Liver (tissue), 9 donors: Measurements from ENCODE around the gene DOK5. TPM values are rescaled to one million over a fixed set of nuclear protein-coding genes. Genes with fewer than 3 reads are reported as not detected.

Experiments
- DNase-seq: peaks from one replicate; pipeline ENCODE4 v3.0.0-alpha.2; 2017; ENCODE audit warnings: low spot score
- H3K27ac ChIP-seq, 2 donors: one replicate each; pipeline ENCODE4 v1.7.0; 2013; ENCODE audit warnings: inconsistent platforms in 2 of 2, low read length in 2 of 2, control low read depth in 1 of 2, low read depth in 1 of 2, mild to moderate bottlenecking in 1 of 2
- H3K27me3 ChIP-seq, 4 donors: one replicate each; pipeline versions ENCODE4 v1.6.1 to v1.7.0; 2013; ENCODE audit warnings: low read length in 3 of 4, inconsistent platforms in 1 of 4, mild to moderate bottlenecking in 1 of 4, moderate library complexity in 1 of 4; ENCODE audit not compliant: control insufficient read depth in 4 of 4, insufficient read depth in 4 of 4
- H3K36me3 ChIP-seq, 4 donors: one replicate each; pipeline versions ENCODE4 v1.6.1 to v1.7.0; 2013; ENCODE audit warnings: low read length in 3 of 4, mild to moderate bottlenecking in 3 of 4, low read depth in 1 of 4, moderate library complexity in 1 of 4; ENCODE audit not compliant: control insufficient read depth in 4 of 4, insufficient read depth in 3 of 4
- H3K4me1 ChIP-seq, 4 donors: one replicate each; pipeline versions ENCODE4 v1.6.1 to v1.7.0; 2013; ENCODE audit warnings: low read length in 3 of 4, mild to moderate bottlenecking in 3 of 4, moderate library complexity in 1 of 4; ENCODE audit not compliant: control insufficient read depth in 4 of 4, insufficient read depth in 4 of 4
- H3K4me3 ChIP-seq, 3 donors: one replicate each; pipeline versions ENCODE4 v1.6.1 to v1.7.0; 2013; ENCODE audit warnings: low read length in 3 of 3, control low read depth in 1 of 3, low read depth in 1 of 3, mild to moderate bottlenecking in 1 of 3
- H3K9ac ChIP-seq, 2 donors: one replicate each; pipeline ENCODE4 v1.7.0; 2013; ENCODE audit warnings: low read length in 2 of 2, mild to moderate bottlenecking in 2 of 2, moderate library complexity in 2 of 2, control low read depth in 1 of 2, low read depth in 1 of 2
- H3K9me3 ChIP-seq, 4 donors: one replicate each; pipeline versions ENCODE4 v1.6.1 to v1.7.0; 2013; ENCODE audit warnings: low read length in 3 of 4; ENCODE audit not compliant: control insufficient read depth in 4 of 4
- CTCF ChIP-seq: fragments of 150-350 bp; IDR thresholded peaks from 2 replicates; pipeline ENCODE4 v1.5.1; 2017; ENCODE audit warnings: improper control_type of control experiment, low read depth, low read length; ENCODE audit not compliant: missing input control
- FOXA2 ChIP-seq: IDR thresholded peaks from 2 replicates; pipeline ENCODE4 v1.6.1; 2016; ENCODE audit warnings: antibody characterized with exemption
- GABPA ChIP-seq, 2 donors: IDR thresholded peaks in 1 of 2; conservative IDR thresholded peaks in 1 of 2; 2 replicates each; pipeline ENCODE4 v1.6.1; 2016; ENCODE audit warnings: antibody characterized with exemption in 2 of 2, mild to moderate bottlenecking in 1 of 2, moderate library complexity in 1 of 2
- HNF4A ChIP-seq, 2 donors: conservative IDR thresholded peaks; 2 replicates each; pipeline ENCODE4 v1.6.1; 2016; ENCODE audit warnings: antibody characterized with exemption in 2 of 2, mild to moderate bottlenecking in 2 of 2
- HNF4G ChIP-seq: IDR thresholded peaks from 2 replicates; pipeline ENCODE4 v1.6.1; 2016; ENCODE audit warnings: antibody characterized with exemption
- JUND ChIP-seq, 2 donors: IDR thresholded peaks; 2 replicates each; pipeline ENCODE4 v1.6.1; 2016; ENCODE audit warnings: antibody characterized with exemption in 2 of 2
- MAX ChIP-seq: IDR thresholded peaks from 2 replicates; pipeline ENCODE4 v1.6.1; 2016; ENCODE audit warnings: antibody characterized with exemption
- NR2F2 ChIP-seq: IDR thresholded peaks from 2 replicates; pipeline ENCODE4 v1.6.1; 2016; ENCODE audit warnings: antibody characterized with exemption
- RAD21 ChIP-seq, 2 donors: IDR thresholded peaks; 2 replicates each; pipeline ENCODE4 v1.6.1; 2016; ENCODE audit warnings: antibody characterized with exemption in 2 of 2, mild to moderate bottlenecking in 2 of 2
- RXRA ChIP-seq, 2 donors: IDR thresholded peaks; 2 replicates each; pipeline ENCODE4 v1.6.1; 2017 to 2018; ENCODE audit warnings: antibody characterized with exemption in 2 of 2, mild to moderate bottlenecking in 1 of 2
- SP1 ChIP-seq: IDR thresholded peaks from 2 replicates; pipeline ENCODE4 v1.6.1; 2018; ENCODE audit warnings: antibody characterized with exemption, mild to moderate bottlenecking
- TAF1 ChIP-seq: conservative IDR thresholded peaks from 2 replicates; pipeline ENCODE4 v1.6.1; 2016; ENCODE audit warnings: antibody characterized with exemption, mild to moderate bottlenecking
- YY1 ChIP-seq: IDR thresholded peaks from 2 replicates; pipeline ENCODE4 v1.6.1; 2016; ENCODE audit warnings: antibody characterized with exemption, mild to moderate bottlenecking
- WGBS: extraction: QIAGEN DNeasy Blood & Tissue Kit; methylation state at CpG from one replicate; pipeline ENCODE4 v1.1.7; 2013; 5-methylcytosine and 5-hydroxymethylcytosine counted together
- polyA plus RNA-seq, 2 donors: library from polyadenylated mRNA; stranded (reverse) in 1 of 2; unstranded in 1 of 2; fragments of 200-250 nt in 1 of 2; fragments of >200 nt in 1 of 2; fragmentation: Nextera tagmentation in 1 of 2; extraction: Ambion mirVana in 1 of 2; gene quantifications; one replicate each; pipeline versions ENCODE4 v1.2.1 to v1.2.3, GENCODE V29; 2013 to 2015
- total RNA-seq, 2 donors: library from RNA; depleted of rRNA; stranded (reverse); fragments of >200 nt; gene quantifications; one replicate each; pipeline ENCODE4 v1.2.3, GENCODE V29; 2014
- TF ChIP-seq, protein P1 (sequence below): IDR thresholded peaks from 2 replicates; pipeline ENCODE4 v1.6.1; 2016; ENCODE audit warnings: antibody characterized with exemption, mild to moderate bottlenecking
- TF ChIP-seq, protein P2 (sequence below): IDR thresholded peaks from 2 replicates; pipeline ENCODE4 v1.6.1; 2016; ENCODE audit warnings: antibody characterized with exemption
- donor health status: healthy.
- donor health status: healthy.
- donor health status: healthy.
- donor health status: healthy.
- donor health status: healthy.

Gene DOK5
- total and polyA plus RNA-seq, 4 donors, result 0.05 to 0.16 (median 0.09) TPM

DNA sequence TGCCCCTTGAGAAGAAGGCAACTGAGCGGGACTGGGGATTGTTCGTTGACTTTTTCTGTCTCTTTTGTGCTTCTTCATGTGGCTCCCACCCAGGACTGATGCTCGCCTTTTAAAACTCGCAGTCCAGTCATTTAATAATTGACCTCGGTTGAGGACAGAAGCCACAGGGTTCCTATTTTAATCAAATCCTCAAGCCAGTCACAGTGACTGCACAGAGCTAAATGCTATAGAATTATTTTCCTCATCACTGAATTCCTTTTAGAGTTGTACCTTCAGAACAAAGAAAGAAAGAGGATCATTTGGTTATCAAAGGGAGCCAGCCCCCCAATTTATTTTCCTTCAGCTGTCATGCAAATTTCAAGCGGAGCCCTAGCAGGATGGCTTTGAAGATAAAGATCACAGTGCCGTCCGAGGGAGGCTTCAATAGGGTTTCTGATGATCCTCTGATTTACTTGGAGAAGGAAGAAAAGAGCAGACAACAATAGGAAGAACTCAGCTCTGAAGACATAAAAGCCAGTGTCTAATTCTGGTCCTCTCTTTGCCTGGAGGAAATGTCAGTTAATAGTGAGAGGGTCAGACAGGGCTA is 186.6 kb downstream of the DOK5 start:
- TF ChIP-seq, protein P1, sequence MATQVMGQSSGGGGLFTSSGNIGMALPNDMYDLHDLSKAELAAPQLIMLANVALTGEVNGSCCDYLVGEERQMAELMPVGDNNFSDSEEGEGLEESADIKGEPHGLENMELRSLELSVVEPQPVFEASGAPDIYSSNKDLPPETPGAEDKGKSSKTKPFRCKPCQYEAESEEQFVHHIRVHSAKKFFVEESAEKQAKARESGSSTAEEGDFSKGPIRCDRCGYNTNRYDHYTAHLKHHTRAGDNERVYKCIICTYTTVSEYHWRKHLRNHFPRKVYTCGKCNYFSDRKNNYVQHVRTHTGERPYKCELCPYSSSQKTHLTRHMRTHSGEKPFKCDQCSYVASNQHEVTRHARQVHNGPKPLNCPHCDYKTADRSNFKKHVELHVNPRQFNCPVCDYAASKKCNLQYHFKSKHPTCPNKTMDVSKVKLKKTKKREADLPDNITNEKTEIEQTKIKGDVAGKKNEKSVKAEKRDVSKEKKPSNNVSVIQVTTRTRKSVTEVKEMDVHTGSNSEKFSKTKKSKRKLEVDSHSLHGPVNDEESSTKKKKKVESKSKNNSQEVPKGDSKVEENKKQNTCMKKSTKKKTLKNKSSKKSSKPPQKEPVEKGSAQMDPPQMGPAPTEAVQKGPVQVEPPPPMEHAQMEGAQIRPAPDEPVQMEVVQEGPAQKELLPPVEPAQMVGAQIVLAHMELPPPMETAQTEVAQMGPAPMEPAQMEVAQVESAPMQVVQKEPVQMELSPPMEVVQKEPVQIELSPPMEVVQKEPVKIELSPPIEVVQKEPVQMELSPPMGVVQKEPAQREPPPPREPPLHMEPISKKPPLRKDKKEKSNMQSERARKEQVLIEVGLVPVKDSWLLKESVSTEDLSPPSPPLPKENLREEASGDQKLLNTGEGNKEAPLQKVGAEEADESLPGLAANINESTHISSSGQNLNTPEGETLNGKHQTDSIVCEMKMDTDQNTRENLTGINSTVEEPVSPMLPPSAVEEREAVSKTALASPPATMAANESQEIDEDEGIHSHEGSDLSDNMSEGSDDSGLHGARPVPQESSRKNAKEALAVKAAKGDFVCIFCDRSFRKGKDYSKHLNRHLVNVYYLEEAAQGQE, result no peak
- TF ChIP-seq HNF4A (conservative IDR thresholded peaks at IDR 0.05) (no peak), MAX (no peak), YY1 (no peak), HNF4G (no peak), JUND (IDR thresholded peaks at IDR 0.05) (no peak), GABPA (IDR thresholded peaks at IDR 0.05 in 1 of 2, conservative IDR thresholded peaks at IDR 0.05 in 1 of 2) (no peak), RAD21 (IDR thresholded peaks at IDR 0.05) (no peak), CTCF (no peak), FOXA2 (no peak), RXRA (IDR thresholded peaks at IDR 0.05) (no peak), SP1 (no peak), TAF1 (no peak), NR2F2 (no peak)
- TF ChIP-seq, protein P2, sequence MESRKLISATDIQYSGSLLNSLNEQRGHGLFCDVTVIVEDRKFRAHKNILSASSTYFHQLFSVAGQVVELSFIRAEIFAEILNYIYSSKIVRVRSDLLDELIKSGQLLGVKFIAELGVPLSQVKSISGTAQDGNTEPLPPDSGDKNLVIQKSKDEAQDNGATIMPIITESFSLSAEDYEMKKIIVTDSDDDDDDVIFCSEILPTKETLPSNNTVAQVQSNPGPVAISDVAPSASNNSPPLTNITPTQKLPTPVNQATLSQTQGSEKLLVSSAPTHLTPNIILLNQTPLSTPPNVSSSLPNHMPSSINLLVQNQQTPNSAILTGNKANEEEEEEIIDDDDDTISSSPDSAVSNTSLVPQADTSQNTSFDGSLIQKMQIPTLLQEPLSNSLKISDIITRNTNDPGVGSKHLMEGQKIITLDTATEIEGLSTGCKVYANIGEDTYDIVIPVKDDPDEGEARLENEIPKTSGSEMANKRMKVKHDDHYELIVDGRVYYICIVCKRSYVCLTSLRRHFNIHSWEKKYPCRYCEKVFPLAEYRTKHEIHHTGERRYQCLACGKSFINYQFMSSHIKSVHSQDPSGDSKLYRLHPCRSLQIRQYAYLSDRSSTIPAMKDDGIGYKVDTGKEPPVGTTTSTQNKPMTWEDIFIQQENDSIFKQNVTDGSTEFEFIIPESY, result no peak
- Histone ChIP-seq H3K4me1 (no peaks in the 10 kb centered on the region), H3K27me3 (peaks cover 0 to 3% (median 1%) of the 10 kb centered on the region in 4 donors), H3K4me3 (no peak overlapping the region), H3K36me3 (no peaks in the 10 kb centered on the region), H3K9ac (no peak overlapping the region), H3K27ac (no peak overlapping the region), H3K9me3 (no peaks in the 10 kb centered on the region)
- WGBS, result 41% methylated on average over 8 of the region's 8 CpGs
- no peak for DNase-seq

DNA sequence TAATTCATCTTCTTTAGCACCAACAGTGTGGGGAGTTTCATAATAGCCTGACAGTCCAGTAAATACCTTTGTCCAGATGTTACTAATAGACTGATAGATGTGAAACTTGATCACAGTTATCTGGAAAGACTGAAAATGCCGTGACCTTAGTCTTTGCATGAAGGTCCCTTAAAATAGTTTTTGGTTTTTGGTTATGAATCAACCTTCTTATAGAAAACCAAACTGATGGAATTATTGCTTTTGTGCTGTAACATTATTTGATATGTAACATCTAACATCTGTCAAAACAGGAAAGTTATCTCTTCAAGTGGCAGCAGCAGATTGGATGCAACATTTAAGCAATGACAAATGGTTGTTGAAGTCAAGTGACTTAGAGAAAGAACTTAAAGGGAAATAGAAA is 190.4 kb downstream of the DOK5 start:
- H3K4me1 ChIP-seq, result peaks cover 0 to 6% (median under 1%) of the 10 kb centered on the region in 4 donors
- H3K27me3 ChIP-seq, result peaks cover 0 to 2% (median under 1%) of the 10 kb centered on the region in 4 donors
- H3K9me3 ChIP-seq, result no peaks in the 10 kb centered on the region
- H3K27ac ChIP-seq, result no peak overlapping the region
- no peak overlapping the region for H3K9ac ChIP-seq
- 89% methylated on average over 1 of the region's 1 CpG for WGBS
- no peak overlapping the region for H3K4me3 ChIP-seq
- no peaks in the 10 kb centered on the region for H3K36me3 ChIP-seq
- no peak for DNase-seq
- TF ChIP-seq RAD21 (IDR thresholded peaks at IDR 0.05) (no peak), FOXA2 (no peak), NR2F2 (no peak), SP1 (no peak), CTCF (no peak), TAF1 (no peak)
- TF ChIP-seq, protein P1, result no peak
- TF ChIP-seq, protein P2, result no peak
